ENCODE data around the gene AQP6.

DNA sequence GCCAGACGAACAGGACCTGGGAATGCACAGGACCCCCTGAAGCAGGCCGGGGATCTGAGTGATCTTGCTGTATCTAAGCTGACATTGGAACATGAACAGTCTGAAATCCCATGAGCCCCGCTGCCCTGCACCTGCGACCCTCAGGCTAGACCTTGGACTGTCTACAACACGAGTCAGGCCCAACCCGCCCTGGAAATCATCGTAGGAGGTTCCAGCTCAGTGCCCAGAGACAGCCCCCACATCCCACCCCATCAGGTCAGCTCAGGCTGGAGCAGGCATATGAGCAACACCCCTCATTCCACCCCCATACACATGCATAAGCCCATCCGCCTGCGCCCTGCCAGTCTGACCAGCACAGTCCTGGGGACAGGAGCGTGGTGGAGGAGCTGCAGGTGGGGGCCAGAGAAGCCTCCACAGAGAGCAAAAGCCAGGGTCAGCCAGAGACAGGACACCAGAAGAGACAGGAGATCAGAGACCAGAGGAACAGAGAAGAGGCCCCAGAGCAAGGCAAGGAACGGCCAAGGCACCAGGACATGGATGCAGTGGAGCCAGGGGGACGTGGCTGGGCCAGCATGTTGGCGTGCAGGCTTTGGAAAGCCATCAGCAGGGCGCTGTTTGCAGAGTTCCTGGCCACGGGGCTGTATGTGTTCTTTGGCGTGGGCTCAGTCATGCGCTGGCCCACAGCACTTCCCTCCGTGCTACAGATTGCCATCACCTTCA lies at the start of gene AQP6:
- TF ChIP-seq EP300 (IDR thresholded peaks at IDR 0.05) (no peak), POLR2A (IDR thresholded peaks at IDR 0.05) (no peak), POLR2AphosphoS5 (IDR thresholded peaks at IDR 0.05) (no peak)
- TF ChIP-seq, protein P1, sequence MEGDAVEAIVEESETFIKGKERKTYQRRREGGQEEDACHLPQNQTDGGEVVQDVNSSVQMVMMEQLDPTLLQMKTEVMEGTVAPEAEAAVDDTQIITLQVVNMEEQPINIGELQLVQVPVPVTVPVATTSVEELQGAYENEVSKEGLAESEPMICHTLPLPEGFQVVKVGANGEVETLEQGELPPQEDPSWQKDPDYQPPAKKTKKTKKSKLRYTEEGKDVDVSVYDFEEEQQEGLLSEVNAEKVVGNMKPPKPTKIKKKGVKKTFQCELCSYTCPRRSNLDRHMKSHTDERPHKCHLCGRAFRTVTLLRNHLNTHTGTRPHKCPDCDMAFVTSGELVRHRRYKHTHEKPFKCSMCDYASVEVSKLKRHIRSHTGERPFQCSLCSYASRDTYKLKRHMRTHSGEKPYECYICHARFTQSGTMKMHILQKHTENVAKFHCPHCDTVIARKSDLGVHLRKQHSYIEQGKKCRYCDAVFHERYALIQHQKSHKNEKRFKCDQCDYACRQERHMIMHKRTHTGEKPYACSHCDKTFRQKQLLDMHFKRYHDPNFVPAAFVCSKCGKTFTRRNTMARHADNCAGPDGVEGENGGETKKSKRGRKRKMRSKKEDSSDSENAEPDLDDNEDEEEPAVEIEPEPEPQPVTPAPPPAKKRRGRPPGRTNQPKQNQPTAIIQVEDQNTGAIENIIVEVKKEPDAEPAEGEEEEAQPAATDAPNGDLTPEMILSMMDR (IDR thresholded peaks at IDR 0.05) = no peak

Data from stomach (tissue), 4 donors.